SK-N-SH (cell line): ENCODE data around the gene PSMG4. TPM values are rescaled to one million over a fixed set of nuclear protein-coding genes. Genes with fewer than 3 reads are reported as not detected.

Source experiments
- CTCF ChIA-PET: fragments of 300-600, 350-600 bp; formaldehyde crosslinking; extraction: SDS; loops from one replicate; lab custom pipeline; 2021; lab: Yijun Ruan, JAX
- POLR2A ChIA-PET: fragments of 350-600 bp; sonication (Branson Sonifier 250); formaldehyde crosslinking; extraction: SDS; loops from one replicate; lab custom pipeline; 2020; ENCODE audit warnings: antibody characterized with exemption, inconsistent platforms; lab: Yijun Ruan, JAX
- DNase-seq: peaks from one replicate; pipeline ENCODE4 v3.0.0; 2012
- H2AFZ ChIP-seq: fragments of 200-600 bp; sonication (generic); 2 replicates; pipeline ENCODE4 v1.8.1; 2016; ENCODE audit warnings: antibody characterized with exemption, mild to moderate bottlenecking, low read depth
- H3F3A ChIP-seq: fragments of 200-600 bp; sonication (generic); replicated peaks from 2 replicates; pipeline ENCODE3; 2016; ENCODE audit warnings: antibody characterized with exemption, mild to moderate bottlenecking; ENCODE audit not compliant: insufficient read depth
- H3K27ac ChIP-seq, 2 experiments: fragments of 200-500 bp in 1 of 2; fragments of 200-600 bp in 1 of 2; sonication (Bioruptor generic) in 1 of 2; sonication (generic), shearing (Covaris generic) in 1 of 2; 2 replicates each; pipeline versions ENCODE4 v1.5.1 to v1.6.1; 2014 to 2016; ENCODE audit warnings: low read depth in 2 of 2, inconsistent platforms in 1 of 2, low read length in 1 of 2, mild to moderate bottlenecking in 1 of 2, mixed read lengths in 1 of 2
- H3K27me3 ChIP-seq: fragments of 200-600 bp; sonication (generic), shearing (Covaris generic); 2 replicates; pipeline ENCODE4 v1.6.1; 2016; ENCODE audit warnings: mixed run types; ENCODE audit not compliant: insufficient read depth
- H3K36me3 ChIP-seq, 2 experiments: fragments of 200-500 bp in 1 of 2; fragments of 200-600 bp in 1 of 2; sonication (Bioruptor generic) in 1 of 2; sonication (generic) in 1 of 2; replicated peaks in 1 of 2; 2 replicates each; pipeline versions ENCODE3 to v1.5.1; 2014 to 2016; ENCODE audit warnings: low read length in 1 of 2, mild to moderate bottlenecking in 1 of 2; ENCODE audit not compliant: insufficient read depth in 2 of 2, control insufficient read depth in 1 of 2
- H3K4me1 ChIP-seq, 2 experiments: fragments of 200-500 bp in 1 of 2; fragments of 200-600 bp in 1 of 2; sonication (Bioruptor generic) in 1 of 2; sonication (generic), shearing (Covaris generic) in 1 of 2; 2 replicates each; pipeline versions ENCODE4 v1.5.1 to v1.6.1; 2014 to 2016; ENCODE audit warnings: low read depth in 1 of 2, low read length in 1 of 2, mixed run types in 1 of 2; ENCODE audit not compliant: insufficient read depth in 2 of 2, control insufficient read depth in 1 of 2
- H3K4me2 ChIP-seq: fragments of 200-600 bp; sonication (generic), shearing (Covaris generic); 2 replicates; pipeline ENCODE4 v1.6.1; 2017; ENCODE audit warnings: mixed run types
- H3K4me3 ChIP-seq, 2 experiments: fragments of 200-500 bp in 1 of 2; fragments of 200-600 bp in 1 of 2; sonication (Bioruptor generic) in 1 of 2; sonication (generic), shearing (Covaris generic) in 1 of 2; 2 replicates each; pipeline versions ENCODE4 v1.5.1 to v1.8.1; 2014 to 2016; ENCODE audit warnings: low read depth in 2 of 2, inconsistent platforms in 1 of 2, low read length in 1 of 2, mild to moderate bottlenecking in 1 of 2, mixed read lengths in 1 of 2, moderate library complexity in 1 of 2
- H3K79me2 ChIP-seq: fragments of 200-600 bp; sonication (generic); 2 replicates; pipeline ENCODE4 v1.8.1; 2017; ENCODE audit warnings: mild to moderate bottlenecking; ENCODE audit not compliant: insufficient read depth
- H3K9ac ChIP-seq: fragments of 200-600 bp; sonication (generic); 2 replicates; pipeline ENCODE4 v1.6.1; 2017; ENCODE audit warnings: mixed run types
- H3K9me2 ChIP-seq: fragments of 200-600 bp; sonication (generic); 2 replicates; pipeline ENCODE4 v1.6.1; 2017; ENCODE audit warnings: mixed run types
- H3K9me3 ChIP-seq: fragments of 200-600 bp; sonication (generic); 2 replicates; pipeline ENCODE4 v1.6.1; 2017; ENCODE audit warnings: mixed run types, mild to moderate bottlenecking, moderate library complexity
- H4K20me1 ChIP-seq: fragments of 200-600 bp; sonication (generic); 2 replicates; pipeline ENCODE4 v1.6.1; 2017; ENCODE audit warnings: mild to moderate bottlenecking, mixed run types; ENCODE audit not compliant: insufficient read depth
- ELF1 ChIP-seq: IDR thresholded peaks from 2 replicates; pipeline ENCODE4 v1.4.0; 2012
- EP300 ChIP-seq, 2 experiments: IDR thresholded peaks; 2 replicates each; pipeline versions ENCODE4 v1.4.0 to v1.6.1; 2012; ENCODE audit warnings: borderline replicate concordance in 1 of 2, low read depth in 1 of 2, low read length in 1 of 2
- FOSL2 ChIP-seq: IDR thresholded peaks from 2 replicates; pipeline ENCODE4 v1.4.0; 2012; ENCODE audit warnings: low read depth, mild to moderate bottlenecking, moderate library complexity, borderline replicate concordance
- JUND ChIP-seq: IDR thresholded peaks from 2 replicates; pipeline ENCODE4 v1.4.0; 2012
- MEF2A ChIP-seq: IDR thresholded peaks from 2 replicates; pipeline ENCODE4 v1.4.0; 2012; ENCODE audit warnings: low read depth, borderline replicate concordance
- PBX3 ChIP-seq: IDR thresholded peaks from 2 replicates; pipeline ENCODE4; 2012
- REST ChIP-seq: IDR thresholded peaks from 2 replicates; pipeline ENCODE4 v1.6.1; 2012; ENCODE audit warnings: mild to moderate bottlenecking, low read depth, low read length, moderate library complexity
- TAF1 ChIP-seq: IDR thresholded peaks from 2 replicates; pipeline ENCODE4 v1.6.1; 2012; ENCODE audit warnings: low read depth, mild to moderate bottlenecking, low read length, moderate library complexity, borderline replicate concordance
- TCF12 ChIP-seq: IDR thresholded peaks from 2 replicates; pipeline ENCODE4 v1.4.0; 2012
- USF1 ChIP-seq: IDR thresholded peaks from 2 replicates; pipeline ENCODE4 v1.4.0; 2012; ENCODE audit warnings: low read depth, borderline replicate concordance
- USF2 ChIP-seq: fragments of 150-350 bp; IDR thresholded peaks from 2 replicates; pipeline ENCODE4 v1.6.1; 2017; ENCODE audit warnings: antibody characterized with exemption, low read length, low read depth, borderline replicate concordance
- YY1 ChIP-seq: IDR thresholded peaks from 2 replicates; pipeline ENCODE4 v1.4.0; 2012; ENCODE audit warnings: low read depth, mild to moderate bottlenecking
- WGBS: methylation state at CpG from one replicate; pipeline ENCODE4 v1.1.6; 2017; ENCODE audit warnings: low lambda C conversion rate; 5-methylcytosine and 5-hydroxymethylcytosine counted together
- polyA plus RNA-seq, 3 experiments: library from polyadenylated mRNA; depleted of rRNA; stranded (reverse); fragments of >200 nt; gene quantifications; 2 replicates each; pipeline ENCODE4 v1.2.3, GENCODE V29; 2012

PSMG4 gene
- polyA plus RNA-seq, 1 of the 3 experiments (the other 2 are of a cell fraction): 61.3 TPM

GRCh38 chr6:3212261-3212660, 46.5 kb upstream of the PSMG4 start (continued):
- no peak for TF ChIP-seq USF2
- no peak for TF ChIP-seq TAF1

GRCh38 chr6:3213334-3213695, 45.4 kb upstream of the PSMG4 start:
- no peaks in the 10 kb centered on the region for H3K9me3 ChIP-seq
- no peak overlapping the region for H2AFZ ChIP-seq
- H3K9ac ChIP-seq: no peak overlapping the region
- TF ChIP-seq USF1 (no peak), ELF1 (no peak), PBX3 (no peak), YY1 (no peak), EP300 (IDR thresholded peaks at IDR 0.05; ENCODE audit: borderline replicate concordance in 1 of 2, low read depth in 1 of 2, low read length in 1 of 2) (no peak), MEF2A (no peak), JUND (no peak)
- TF ChIP-seq, all 33 proteins: peak for 0
- no peak overlapping the region for H3K27ac ChIP-seq
- no peaks in the 10 kb centered on the region for H4K20me1 ChIP-seq
- H3K79me2 ChIP-seq: no peaks in the 10 kb centered on the region
- H3K27me3 ChIP-seq: no peaks in the 10 kb centered on the region
- DNase-seq: no peak
- H3K4me3 ChIP-seq: no peak overlapping the region
- 87% methylated on average over 2 of the region's 2 CpGs for WGBS
- H3K4me2 ChIP-seq: no peak overlapping the region
- H3F3A ChIP-seq: peaks cover 31% of the 10 kb centered on the region
- ChIA-PET CTCF (interaction anchor here (1.4 to 2.0 kb wide), 2 partner anchors 17 to 51 kb away, joined by 4 read pairs; no protein-coding TSS in a partner anchor), POLR2A (interaction anchor here (0.8 kb wide), 1 partner anchor 13 kb away, joined by 3 read pairs; no protein-coding TSS in a partner anchor)
- no peaks in the 10 kb centered on the region for H3K9me2 ChIP-seq
- H3K36me3 ChIP-seq: no peaks in the 10 kb centered on the region
- peaks cover 9 to 20% of the 10 kb centered on the region in 2 experiments for H3K4me1 ChIP-seq

GRCh38 chr6:3214898-3215297, 43.8 kb upstream of the PSMG4 start:
- 60% methylated on average over 3 of the region's 3 CpGs for WGBS
- ChIA-PET POLR2A (no interaction called here), CTCF (interaction anchor here (1.2 kb wide), 1 partner anchor 12 kb away, joined by 3 read pairs; the partner anchor contains the start of gene TUBB2B)
- no peak overlapping the region for H2AFZ ChIP-seq
- DNase-seq: no peak
- H4K20me1 ChIP-seq: no peaks in the 10 kb centered on the region
- no peak overlapping the region for H3K9ac ChIP-seq
- no peak overlapping the region for H3K4me2 ChIP-seq
- peaks cover 3 to 5% of the 10 kb centered on the region in 2 experiments; a peak in 3 of 4 replicates for H3K4me1 ChIP-seq
- H3K27ac ChIP-seq: peak overlapping the region in 1 of 2 experiments; percentile 35; a peak in 1 of 4 replicates
- H3F3A ChIP-seq: peaks cover 21% of the 10 kb centered on the region
- no peaks in the 10 kb centered on the region for H3K36me3 ChIP-seq
- no peaks in the 10 kb centered on the region for H3K27me3 ChIP-seq
- no peaks in the 10 kb centered on the region for H3K79me2 ChIP-seq
- no peaks in the 10 kb centered on the region for H3K9me2 ChIP-seq
- H3K9me3 ChIP-seq: no peaks in the 10 kb centered on the region
- TF ChIP-seq FOSL2 (peak; percentile 11; the same call in 1 of the 2 replicates), REST (no peak), TCF12 (no peak)
- no peak overlapping the region for H3K4me3 ChIP-seq
